Mucosa of rectum (tissue), 2 donors: ENCODE measurements around the gene RBM38.
"Not testable (repeated sequence)": the region's sequence is repeated elsewhere in the genome, so short reads cannot be mapped to it uniquely, and the experiment has no call there.

Experiments used
- H3K27ac ChIP-seq, 2 donors: one replicate each; pipeline ENCODE4 v1.7.0; 2013; ENCODE audit warnings: inconsistent platforms in 2 of 2, low read depth in 2 of 2, low read length in 2 of 2
- H3K27me3 ChIP-seq, 2 donors: one replicate each; pipeline ENCODE4 v1.7.0; 2013; ENCODE audit warnings: low read length in 2 of 2; ENCODE audit not compliant: control insufficient read depth in 2 of 2, insufficient read depth in 2 of 2
- H3K36me3 ChIP-seq, 2 donors: one replicate each; pipeline ENCODE4 v1.7.0; 2013; ENCODE audit warnings: low read length in 2 of 2; ENCODE audit not compliant: control insufficient read depth in 2 of 2, insufficient read depth in 2 of 2
- H3K4me1 ChIP-seq, 2 donors: one replicate each; pipeline ENCODE4 v1.7.0; 2013; ENCODE audit warnings: low read length in 2 of 2, mild to moderate bottlenecking in 1 of 2; ENCODE audit not compliant: control insufficient read depth in 2 of 2, insufficient read depth in 2 of 2
- H3K4me3 ChIP-seq, 2 donors: one replicate each; pipeline ENCODE4 v1.7.0; 2013; ENCODE audit warnings: low read length in 2 of 2
- H3K9ac ChIP-seq, 2 donors: one replicate each; pipeline ENCODE4 v1.7.0; 2013; ENCODE audit warnings: low read length in 2 of 2, low read depth in 1 of 2, mild to moderate bottlenecking in 1 of 2
- H3K9me3 ChIP-seq, 2 donors: one replicate each; pipeline ENCODE4 v1.7.0; 2013; ENCODE audit warnings: low read length in 2 of 2; ENCODE audit not compliant: control insufficient read depth in 2 of 2
- donor health status: healthy.
- donor health status: Normal muscosa, but diverticular disease.

The RBM38 gene

DNA sequence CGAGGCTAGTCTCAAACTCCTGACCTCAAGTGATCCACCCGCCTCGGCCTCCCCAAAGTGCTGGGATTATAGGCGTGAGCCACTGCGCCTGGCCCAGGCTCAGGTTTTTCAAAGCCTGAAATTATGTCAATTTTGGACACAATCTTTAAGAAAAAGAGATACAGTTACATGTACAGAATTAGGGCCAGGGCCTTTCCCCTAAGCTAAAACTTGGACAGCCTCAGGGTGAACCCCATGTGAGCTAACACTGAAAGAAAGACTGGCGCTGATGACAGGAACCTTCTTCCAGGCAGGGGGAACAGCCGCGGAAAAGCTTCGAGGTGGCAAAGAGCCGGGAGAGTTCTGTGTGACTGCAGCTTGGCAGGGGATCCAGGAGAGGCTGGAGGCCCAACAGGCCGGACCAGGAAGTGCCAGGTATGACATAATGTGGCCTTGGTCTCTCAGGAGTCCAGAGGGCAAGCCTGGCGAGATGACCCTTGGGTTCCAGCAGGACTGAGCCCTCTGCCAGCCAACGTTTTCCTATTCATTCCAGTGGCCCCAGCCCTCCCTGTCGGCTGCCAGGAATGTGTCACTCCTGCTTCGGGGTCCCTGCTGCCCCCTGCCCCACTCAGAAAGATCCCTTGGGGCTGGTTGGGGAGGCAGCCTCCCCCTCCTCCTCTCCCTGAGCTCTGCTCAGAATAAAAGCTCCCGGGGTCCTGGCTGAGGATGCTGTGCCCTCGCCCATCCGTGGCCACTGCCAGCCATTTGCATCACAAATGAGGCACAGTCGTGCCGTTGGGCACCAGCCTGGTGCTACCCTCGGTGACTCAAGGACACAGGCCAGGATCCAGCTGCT is 37.3 kb downstream of the RBM38 start:
- Histone ChIP-seq H3K27ac (no peak overlapping the region), H3K9ac (no peak overlapping the region), H3K9me3 (no peaks in the 10 kb centered on the region), H3K27me3 (no peaks in the 10 kb centered on the region), H3K36me3 (no peaks in the 10 kb centered on the region), H3K4me3 (no peak overlapping the region), H3K4me1 (peaks cover 12 to 15% of the 10 kb centered on the region in 2 donors)

GRCh38 chr20:57429159-57429496 is 37.9 kb downstream of the RBM38 start:
- Histone ChIP-seq H3K36me3 (no peaks in the 10 kb centered on the region), H3K4me1 (peaks cover 17% of the 10 kb centered on the region in 2 donors), H3K27ac (no peak overlapping the region), H3K27me3 (no peaks in the 10 kb centered on the region), H3K4me3 (no peak overlapping the region), H3K9ac (no peak overlapping the region), H3K9me3 (no peaks in the 10 kb centered on the region)

GRCh38 chr20:57429580-57430200 is 38.5 kb downstream of the RBM38 start:
- H3K9me3 ChIP-seq: no peaks in the 10 kb centered on the region
- H3K9ac ChIP-seq: no peak overlapping the region
- no peaks in the 10 kb centered on the region for H3K27me3 ChIP-seq
- no peak overlapping the region for H3K4me3 ChIP-seq
- no peaks in the 10 kb centered on the region for H3K36me3 ChIP-seq
- H3K4me1 ChIP-seq: peaks cover 15 to 17% of the 10 kb centered on the region in 2 donors
- H3K27ac ChIP-seq: no peak overlapping the region

GRCh38 chr20:57430201-57430596 is 39.0 kb downstream of the RBM38 start:
- not testable (repeated sequence) for H3K27ac ChIP-seq, H3K36me3 ChIP-seq, H3K4me3 ChIP-seq, H3K9ac ChIP-seq, H3K27me3 ChIP-seq, H3K9me3 ChIP-seq
- H3K4me1 ChIP-seq: peaks cover 15 to 19% of the 10 kb centered on the region in 2 donors

- no peaks in the 10 kb centered on the region for H3K9me3 ChIP-seq
- no peak overlapping the region for H3K9ac ChIP-seq
- peaks cover 25 to 29% of the 10 kb centered on the region in 2 donors for H3K4me1 ChIP-seq
- peaks cover 0 to 4% of the 10 kb centered on the region in 2 donors for H3K27me3 ChIP-seq
- H3K36me3 ChIP-seq: no peaks in the 10 kb centered on the region
- no peak overlapping the region for H3K27ac ChIP-seq
- no peak overlapping the region for H3K4me3 ChIP-seq
These were observed 40.3 kb downstream of the RBM38 start for GRCh38 chr20:57431539-57431835.

DNA sequence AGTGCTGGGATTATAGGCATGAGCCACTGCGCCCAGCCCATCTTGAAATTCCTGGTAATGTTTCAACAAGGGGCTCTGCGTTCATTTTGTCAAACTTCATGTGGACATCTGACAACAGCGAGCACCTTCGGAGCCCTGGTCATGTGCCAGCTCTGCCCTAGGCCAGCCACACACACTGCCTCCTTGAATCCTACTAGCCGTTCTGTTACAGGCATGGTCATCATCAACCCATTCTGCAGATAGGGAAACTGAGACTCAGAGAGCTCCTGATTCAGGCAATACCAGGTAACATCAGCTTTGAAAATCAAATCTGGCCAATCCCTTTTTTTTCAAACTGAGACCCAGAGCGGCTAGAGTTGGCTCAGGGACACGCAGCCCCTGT is 41.3 kb downstream of the RBM38 start:
- Histone ChIP-seq H3K9ac (no peak overlapping the region), H3K4me3 (no peak overlapping the region), H3K4me1 (peaks cover 25 to 29% of the 10 kb centered on the region in 2 donors), H3K9me3 (no peaks in the 10 kb centered on the region), H3K27ac (peak overlapping the region in 1 of 2 donors; percentile 56), H3K36me3 (no peaks in the 10 kb centered on the region), H3K27me3 (peaks cover 0 to 4% of the 10 kb centered on the region in 2 donors)

GRCh38 chr20:57432862-57433491 is 41.8 kb downstream of the RBM38 start:
- Histone ChIP-seq H3K4me1 (peaks cover 25 to 34% of the 10 kb centered on the region in 2 donors), H3K27ac (peak overlapping the region; percentile 1 to 56), H3K4me3 (no peak overlapping the region)

GRCh38 chr20:57433657-57434389 is 42.6 kb downstream of the RBM38 start:
- Histone ChIP-seq H3K27ac (no peak overlapping the region), H3K9ac (no peak overlapping the region), H3K4me1 (peaks cover 30 to 36% of the 10 kb centered on the region in 2 donors)

More at GRCh38 chr20:57432862-57433491, 41.8 kb downstream of the RBM38 start:
- no peaks in the 10 kb centered on the region for H3K36me3 ChIP-seq
- H3K9ac ChIP-seq: no peak overlapping the region
- peaks cover 0 to 4% of the 10 kb centered on the region in 2 donors for H3K27me3 ChIP-seq
- H3K9me3 ChIP-seq: no peaks in the 10 kb centered on the region

GRCh38 chr20:57434390-57434700 is 43.1 kb downstream of the RBM38 start:
- Histone ChIP-seq H3K36me3 (no peaks in the 10 kb centered on the region), H3K9me3 (no peaks in the 10 kb centered on the region), H3K27me3 (peaks cover 0 to 4% of the 10 kb centered on the region in 2 donors), H3K9ac (no peak overlapping the region), H3K4me1 (peaks cover 32 to 36% of the 10 kb centered on the region in 2 donors), H3K27ac (no peak overlapping the region), H3K4me3 (no peak overlapping the region)

More at GRCh38 chr20:57433657-57434389, 42.6 kb downstream of the RBM38 start:
- no peaks in the 10 kb centered on the region for H3K9me3 ChIP-seq
- no peak overlapping the region for H3K4me3 ChIP-seq
- no peaks in the 10 kb centered on the region for H3K36me3 ChIP-seq
- peaks cover 0 to 4% of the 10 kb centered on the region in 2 donors for H3K27me3 ChIP-seq

GRCh38 chr20:57435105-57435497 is 43.9 kb downstream of the RBM38 start:
- H3K9ac ChIP-seq: no peak overlapping the region
- no peak overlapping the region for H3K4me3 ChIP-seq
- H3K4me1 ChIP-seq: peaks cover 35 to 36% of the 10 kb centered on the region in 2 donors
- no peaks in the 10 kb centered on the region for H3K36me3 ChIP-seq
- H3K27ac ChIP-seq: no peak overlapping the region
- H3K27me3 ChIP-seq: peaks cover 0 to 4% of the 10 kb centered on the region in 2 donors
- H3K9me3 ChIP-seq: no peaks in the 10 kb centered on the region
